ENCODE measurements around the gene ZNF777. TPM values are rescaled to one million over a fixed set of nuclear protein-coding genes. Genes with fewer than 3 reads are reported as not detected.

The ZNF777 gene
- total and polyA plus RNA-seq, 11 donors, result 6.5 to 10.7 (median 7.5) TPM

GRCh38 chr7:149476791-149477190, 15.9 kb upstream of the ZNF777 start:
- no peak for ATAC-seq
- Histone ChIP-seq H3K27me3 (no peaks in the 10 kb centered on the region), H3K36me3 (peaks cover 2 to 87% (median 60%) of the 10 kb centered on the region in 9 donors), H3K9me3 (peaks cover 0 to 12% (median 0%) of the 10 kb centered on the region in 12 donors), H3K4me3 (no peak overlapping the region), H3K4me1 (no peaks in the 10 kb centered on the region), H3K27ac (no peak overlapping the region)
- no peak for DNase-seq
- 94 to 96% (median 95%) methylated on average over 12 of the region's 12 CpGs for WGBS, 4 donors
- TF ChIP-seq, protein P1, sequence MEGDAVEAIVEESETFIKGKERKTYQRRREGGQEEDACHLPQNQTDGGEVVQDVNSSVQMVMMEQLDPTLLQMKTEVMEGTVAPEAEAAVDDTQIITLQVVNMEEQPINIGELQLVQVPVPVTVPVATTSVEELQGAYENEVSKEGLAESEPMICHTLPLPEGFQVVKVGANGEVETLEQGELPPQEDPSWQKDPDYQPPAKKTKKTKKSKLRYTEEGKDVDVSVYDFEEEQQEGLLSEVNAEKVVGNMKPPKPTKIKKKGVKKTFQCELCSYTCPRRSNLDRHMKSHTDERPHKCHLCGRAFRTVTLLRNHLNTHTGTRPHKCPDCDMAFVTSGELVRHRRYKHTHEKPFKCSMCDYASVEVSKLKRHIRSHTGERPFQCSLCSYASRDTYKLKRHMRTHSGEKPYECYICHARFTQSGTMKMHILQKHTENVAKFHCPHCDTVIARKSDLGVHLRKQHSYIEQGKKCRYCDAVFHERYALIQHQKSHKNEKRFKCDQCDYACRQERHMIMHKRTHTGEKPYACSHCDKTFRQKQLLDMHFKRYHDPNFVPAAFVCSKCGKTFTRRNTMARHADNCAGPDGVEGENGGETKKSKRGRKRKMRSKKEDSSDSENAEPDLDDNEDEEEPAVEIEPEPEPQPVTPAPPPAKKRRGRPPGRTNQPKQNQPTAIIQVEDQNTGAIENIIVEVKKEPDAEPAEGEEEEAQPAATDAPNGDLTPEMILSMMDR (IDR thresholded peaks at IDR 0.05), result no peak
- no peak for TF ChIP-seq POLR2A (IDR thresholded peaks at IDR 0.05)
- intact Hi-C loops (cut with DNase I), result no loop called here

GRCh38 chr7:149475121-149476045, 14.5 kb upstream of the ZNF777 start:
- Histone ChIP-seq H3K9me3 (peaks cover 0 to 20% (median 0%) of the 10 kb centered on the region in 12 donors), H3K27ac (no peak overlapping the region), H3K4me1 (no peaks in the 10 kb centered on the region), H3K36me3 (peaks cover 2 to 83% (median 60%) of the 10 kb centered on the region in 9 donors), H3K4me3 (no peak overlapping the region), H3K27me3 (no peaks in the 10 kb centered on the region)
- DNase-seq, result no peak
- ATAC-seq, result peak in 2 of 4 donors; percentile 27 to 36
- 91 to 92% (median 92%) methylated on average over 10 to 21 of the region's 21 CpGs for WGBS, 4 donors
- intact Hi-C loops (cut with DNase I), result no loop called here
- TF ChIP-seq POLR2A (IDR thresholded peaks at IDR 0.05), result no peak
- TF ChIP-seq, protein P1 (IDR thresholded peaks at IDR 0.05), result no peak

- DNase-seq (peak in 1 of 5 donors; percentile 61), ATAC-seq (no peak)
- peaks cover 0 to 20% (median 0%) of the 10 kb centered on the region in 12 donors for H3K9me3 ChIP-seq
- peaks cover 2 to 77% (median 57%) of the 10 kb centered on the region in 9 donors for H3K36me3 ChIP-seq
- intact Hi-C loops (cut with DNase I), result no loop called here
- no peaks in the 10 kb centered on the region for H3K4me1 ChIP-seq
- H3K4me3 ChIP-seq, result no peak overlapping the region
- no peaks in the 10 kb centered on the region for H3K27me3 ChIP-seq
- no peak overlapping the region for H3K27ac ChIP-seq
- WGBS, 4 donors, result 93 to 96% (median 95%) methylated on average over 49 to 77 of the region's 77 CpGs
- TF ChIP-seq POLR2A (IDR thresholded peaks at IDR 0.05), result no peak
- TF ChIP-seq, protein P1 (IDR thresholded peaks at IDR 0.05), result no peak
Measured at GRCh38 chr7:149474309-149475120, 13.7 kb upstream of the ZNF777 start.

DNA sequence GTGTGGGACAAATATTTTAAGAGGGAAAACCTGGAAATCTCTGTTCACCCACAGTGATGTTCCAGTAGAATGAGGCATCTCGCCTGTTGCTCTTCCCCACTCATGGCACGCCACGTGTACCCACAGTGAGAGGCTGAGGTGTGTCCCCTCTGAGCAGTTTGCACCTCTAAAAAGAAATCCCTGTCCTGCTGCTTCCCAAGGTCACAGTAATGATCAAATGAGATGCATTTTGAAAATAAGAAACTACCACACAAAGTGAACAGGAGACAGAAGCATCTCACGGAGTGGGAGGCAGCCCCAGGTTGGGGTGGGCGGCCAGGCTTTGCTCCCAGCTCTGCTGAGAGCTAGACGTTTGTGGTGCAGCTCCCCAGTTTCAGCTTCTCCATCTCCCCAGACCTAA, 12.4 kb upstream of the ZNF777 start:
- WGBS, 4 donors, result 90 to 94% (median 93%) methylated on average over 6 of the region's 6 CpGs
- TF ChIP-seq, protein P1 (IDR thresholded peaks at IDR 0.05), result no peak
- no peak for TF ChIP-seq POLR2A (IDR thresholded peaks at IDR 0.05)
- no peak for ATAC-seq
- no peak overlapping the region for H3K4me3 ChIP-seq
- peaks cover 2 to 68% (median 55%) of the 10 kb centered on the region in 9 donors for H3K36me3 ChIP-seq
- no peak overlapping the region for H3K27ac ChIP-seq
- H3K9me3 ChIP-seq, result peaks cover 0 to 8% (median 0%) of the 10 kb centered on the region in 12 donors
- intact Hi-C loops (cut with DNase I), result no loop called here
- H3K4me1 ChIP-seq, result no peaks in the 10 kb centered on the region
- H3K27me3 ChIP-seq, result no peaks in the 10 kb centered on the region
- DNase-seq, result no peak

All from heart left ventricle (tissue), 16 donors.